Liver (tissue), 3 donors: ENCODE data around the gene ISX.

Source experiments
- EGR1 ChIP-seq, 2 donors: IDR thresholded peaks; 2 replicates each; pipeline ENCODE4 v1.6.1; 2016 to 2018; ENCODE audit warnings: antibody characterized with exemption in 2 of 2, low read depth in 2 of 2
- MAX ChIP-seq: IDR thresholded peaks from 2 replicates; pipeline ENCODE4 v1.6.1; 2016; ENCODE audit warnings: antibody characterized with exemption
- RAD21 ChIP-seq, 2 donors: IDR thresholded peaks; 2 replicates each; pipeline ENCODE4 v1.6.1; 2016; ENCODE audit warnings: antibody characterized with exemption in 2 of 2, mild to moderate bottlenecking in 2 of 2
- REST ChIP-seq: IDR thresholded peaks from 2 replicates; pipeline ENCODE4 v1.6.1; 2016; ENCODE audit warnings: antibody characterized with exemption, mild to moderate bottlenecking
- SP1 ChIP-seq: IDR thresholded peaks from 2 replicates; pipeline ENCODE4 v1.6.1; 2018; ENCODE audit warnings: antibody characterized with exemption, mild to moderate bottlenecking
- TAF1 ChIP-seq: conservative IDR thresholded peaks from 2 replicates; pipeline ENCODE4 v1.6.1; 2016; ENCODE audit warnings: antibody characterized with exemption, mild to moderate bottlenecking
- YY1 ChIP-seq: IDR thresholded peaks from 2 replicates; pipeline ENCODE4 v1.6.1; 2016; ENCODE audit warnings: antibody characterized with exemption, mild to moderate bottlenecking
- TF ChIP-seq, protein P1 (sequence below): fragments of 150-350 bp; IDR thresholded peaks from 2 replicates; pipeline ENCODE4 v1.5.1; 2017; ENCODE audit warnings: improper control_type of control experiment, low read depth, low read length; ENCODE audit not compliant: missing input control
- donor health status: healthy.
- donor health status: healthy.

DNA sequence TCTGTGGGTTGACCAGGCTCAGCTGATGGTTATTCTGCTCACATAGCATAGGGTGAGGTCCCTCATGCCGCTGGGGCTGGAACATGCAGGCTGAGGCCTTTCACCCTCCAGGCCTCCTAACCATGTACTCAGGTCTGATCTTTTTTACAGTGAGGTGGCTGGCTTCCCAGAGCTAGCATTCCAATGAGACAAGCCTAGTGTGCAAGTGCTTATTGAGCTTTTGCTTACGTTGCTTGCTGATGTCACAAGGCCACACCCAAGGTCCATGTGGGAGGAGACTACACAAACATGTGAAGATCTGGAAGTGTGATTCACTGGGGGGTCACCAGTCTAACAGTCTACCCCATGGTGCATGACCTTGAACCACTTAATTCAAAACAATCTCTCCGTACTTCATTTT lies 33.9 kb downstream of the ISX start:
- TF ChIP-seq, protein P1, sequence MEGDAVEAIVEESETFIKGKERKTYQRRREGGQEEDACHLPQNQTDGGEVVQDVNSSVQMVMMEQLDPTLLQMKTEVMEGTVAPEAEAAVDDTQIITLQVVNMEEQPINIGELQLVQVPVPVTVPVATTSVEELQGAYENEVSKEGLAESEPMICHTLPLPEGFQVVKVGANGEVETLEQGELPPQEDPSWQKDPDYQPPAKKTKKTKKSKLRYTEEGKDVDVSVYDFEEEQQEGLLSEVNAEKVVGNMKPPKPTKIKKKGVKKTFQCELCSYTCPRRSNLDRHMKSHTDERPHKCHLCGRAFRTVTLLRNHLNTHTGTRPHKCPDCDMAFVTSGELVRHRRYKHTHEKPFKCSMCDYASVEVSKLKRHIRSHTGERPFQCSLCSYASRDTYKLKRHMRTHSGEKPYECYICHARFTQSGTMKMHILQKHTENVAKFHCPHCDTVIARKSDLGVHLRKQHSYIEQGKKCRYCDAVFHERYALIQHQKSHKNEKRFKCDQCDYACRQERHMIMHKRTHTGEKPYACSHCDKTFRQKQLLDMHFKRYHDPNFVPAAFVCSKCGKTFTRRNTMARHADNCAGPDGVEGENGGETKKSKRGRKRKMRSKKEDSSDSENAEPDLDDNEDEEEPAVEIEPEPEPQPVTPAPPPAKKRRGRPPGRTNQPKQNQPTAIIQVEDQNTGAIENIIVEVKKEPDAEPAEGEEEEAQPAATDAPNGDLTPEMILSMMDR = no peak
- TF ChIP-seq REST (no peak), SP1 (no peak), TAF1 (no peak), EGR1 (IDR thresholded peaks at IDR 0.05; ENCODE audit: low read depth in 2 of 2) (no peak), MAX (no peak), RAD21 (IDR thresholded peaks at IDR 0.05) (no peak), YY1 (no peak)
